RPMI7951 (cell line): ENCODE results near the gene DOCK4. TPM values are rescaled to one million over a fixed set of nuclear protein-coding genes. Genes with fewer than 3 reads are reported as not detected.

ENCODE experiments used
- DNase-seq: peaks from one replicate; pipeline ENCODE4 v3.0.0-alpha.2; 2012; ENCODE audit warnings: low read depth
- total RNA-seq: library from RNA; depleted of rRNA; stranded (reverse); fragments of >200 nt; shearing (Covaris generic); gene quantifications from 2 replicates; pipeline ENCODE4 v1.2.3, GENCODE V29; 2014

The DOCK4 gene
- total RNA-seq, 1 experiment from 2014 or later: 10.8 TPM

DNA sequence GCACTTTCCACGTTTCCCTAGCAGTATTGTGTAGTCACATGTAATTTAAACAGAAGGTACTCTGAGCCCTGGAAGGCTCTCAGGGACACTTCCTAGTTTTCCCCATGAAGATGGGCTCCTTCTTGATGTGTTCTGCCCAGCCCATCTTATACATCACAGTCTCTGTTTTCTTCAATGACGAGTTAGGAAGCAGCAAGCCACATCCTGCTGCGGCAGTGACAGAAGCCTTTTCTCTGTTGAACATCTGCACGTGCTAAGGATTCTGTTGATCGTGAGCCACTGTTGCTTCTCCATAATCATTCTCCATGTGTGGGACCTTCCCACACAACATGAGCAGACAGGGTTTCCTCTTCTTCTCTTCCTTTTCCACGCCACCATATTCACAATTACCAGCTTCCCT lies 346.0 kb downstream of the DOCK4 start:
- DNase-seq: no peak

- no peak for DNase-seq
Measured at GRCh38 chr7:111858331-111858730, 347.9 kb downstream of the DOCK4 start.

DNA sequence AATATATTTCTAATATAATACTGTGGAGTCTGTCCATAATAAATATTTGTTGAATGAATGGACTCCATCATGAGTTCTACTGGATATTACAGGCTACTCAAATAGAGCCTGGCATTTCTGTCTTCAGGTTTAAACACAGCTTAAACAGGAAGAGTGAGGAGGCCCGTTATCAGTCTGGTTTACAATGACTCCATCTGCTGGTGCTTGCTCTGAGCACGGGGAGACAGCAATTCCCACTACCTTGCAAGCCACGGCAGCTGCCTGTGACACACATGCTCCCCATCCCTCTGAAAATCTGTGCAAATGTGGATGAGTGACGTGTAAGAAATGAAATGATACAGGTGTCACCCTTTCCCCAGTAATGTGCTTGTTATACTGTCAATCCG lies 350.4 kb downstream of the DOCK4 start:
- DNase-seq: no peak

DNA sequence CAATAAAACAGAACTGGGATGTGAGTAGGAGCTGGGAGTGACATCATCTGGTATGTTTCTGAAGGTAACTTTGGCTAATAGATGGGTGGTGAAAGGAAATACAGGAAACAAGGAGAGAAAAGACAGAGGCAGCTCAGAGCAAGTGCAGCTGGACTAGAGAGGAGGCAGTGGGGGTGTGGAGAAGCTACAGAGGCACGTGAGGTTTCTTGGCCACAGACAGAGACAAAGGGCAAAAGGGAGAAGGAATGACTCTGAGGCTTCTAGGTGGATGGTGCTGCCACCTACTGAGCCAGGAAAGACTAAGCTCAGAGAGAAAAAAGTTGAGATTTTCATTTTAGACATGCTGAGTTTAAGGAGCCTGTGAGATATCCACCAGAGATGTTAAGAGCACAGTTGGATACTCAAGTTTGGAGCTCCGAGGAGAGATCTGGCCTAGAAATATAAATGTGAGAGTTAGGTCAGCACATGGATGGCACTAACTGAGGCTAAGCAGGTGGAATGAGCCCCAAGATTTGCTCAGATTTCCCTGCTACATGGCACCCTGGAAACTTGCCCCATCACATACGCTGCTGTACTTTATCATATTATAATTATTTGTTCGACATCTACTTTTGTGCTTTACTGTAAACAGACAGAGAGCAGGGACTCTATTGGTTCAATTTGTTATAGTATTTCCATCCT lies 350.9 kb downstream of the DOCK4 start:
- DNase-seq: peak; percentile 67

- no peak for DNase-seq
Measured at GRCh38 chr7:111853201-111853990, 352.8 kb downstream of the DOCK4 start.

- no peak for DNase-seq
Measured at GRCh38 chr7:111852081-111852480, 354.1 kb downstream of the DOCK4 start.

GRCh38 chr7:111846898-111847297 lies 359.3 kb downstream of the DOCK4 start:
- DNase-seq: no peak

GRCh38 chr7:111845853-111846252 lies 360.3 kb downstream of the DOCK4 start:
- DNase-seq: no peak

- DNase-seq: no peak
Measured at GRCh38 chr7:111844904-111845671, 361.1 kb downstream of the DOCK4 start.

DNA sequence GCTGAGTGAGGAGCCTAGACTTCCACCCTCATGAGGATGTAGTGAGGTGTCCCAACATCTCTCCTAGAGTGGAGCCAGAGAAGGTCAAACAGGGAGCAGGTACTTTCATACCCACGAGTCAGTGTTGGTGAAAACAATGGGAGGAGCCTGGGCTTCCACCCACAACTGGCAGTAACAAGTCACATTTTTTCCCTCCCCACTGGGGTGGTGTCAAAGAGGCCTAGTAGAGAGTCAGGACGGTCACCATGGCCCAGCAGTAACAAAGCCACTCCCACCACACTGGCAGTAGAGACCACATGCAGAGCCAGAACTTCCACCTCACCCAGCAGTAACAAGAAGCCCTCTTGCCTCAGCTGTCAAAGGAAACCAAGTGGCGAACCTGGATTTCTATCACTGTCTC lies 363.7 kb downstream of the DOCK4 start:
- DNase-seq: no peak

- DNase-seq: no peak
Measured at GRCh38 chr7:111841596-111842205, 364.5 kb downstream of the DOCK4 start.

GRCh38 chr7:111840528-111840927 lies 365.7 kb downstream of the DOCK4 start:
- DNase-seq: no peak

DNA sequence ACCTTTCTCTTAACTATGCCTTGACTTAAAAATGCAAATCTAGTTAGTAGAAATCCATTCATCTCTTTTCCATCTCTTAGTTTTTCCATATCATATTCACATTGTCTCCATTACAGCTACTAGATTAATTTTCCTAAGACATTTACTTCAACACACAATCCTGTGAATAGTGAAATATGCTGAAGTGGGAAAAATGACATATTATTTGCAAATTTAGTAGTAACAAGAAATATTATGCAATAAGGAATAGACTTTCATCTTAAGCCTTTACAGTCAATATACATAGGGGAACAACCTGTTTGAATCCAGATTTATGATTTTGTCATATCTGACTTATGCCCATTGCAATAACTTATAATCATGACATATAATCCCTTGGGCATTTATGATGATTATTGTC lies 366.9 kb downstream of the DOCK4 start:
- DNase-seq: no peak

GRCh38 chr7:111836592-111836991 lies 369.6 kb downstream of the DOCK4 start:
- no peak for DNase-seq

- peak; percentile 87 for DNase-seq
Measured at GRCh38 chr7:111835066-111835465, 371.1 kb downstream of the DOCK4 start.

- no peak for DNase-seq
Measured at GRCh38 chr7:111834367-111834766, 371.8 kb downstream of the DOCK4 start.

GRCh38 chr7:111833466-111833865 lies 372.7 kb downstream of the DOCK4 start:
- peak; percentile 24 for DNase-seq

GRCh38 chr7:111832174-111832573 lies 374.0 kb downstream of the DOCK4 start:
- no peak for DNase-seq

- no peak for DNase-seq
Measured at GRCh38 chr7:111829221-111829620, 377.0 kb downstream of the DOCK4 start.

- DNase-seq: peak; percentile 71
Measured at GRCh38 chr7:111827863-111828504, 378.2 kb downstream of the DOCK4 start.

GRCh38 chr7:111825046-111825445 lies 381.2 kb downstream of the DOCK4 start:
- DNase-seq: no peak

GRCh38 chr7:111823826-111824225 lies 382.4 kb downstream of the DOCK4 start:
- no peak for DNase-seq
